ENCODE results near the gene TMEM125.

TMEM125 gene

GRCh38 chr1:43293896-43294760, 24.3 kb downstream of the TMEM125 start:
- DNase-seq (ENCODE audit: low spot score) = peak; percentile 70

DNA sequence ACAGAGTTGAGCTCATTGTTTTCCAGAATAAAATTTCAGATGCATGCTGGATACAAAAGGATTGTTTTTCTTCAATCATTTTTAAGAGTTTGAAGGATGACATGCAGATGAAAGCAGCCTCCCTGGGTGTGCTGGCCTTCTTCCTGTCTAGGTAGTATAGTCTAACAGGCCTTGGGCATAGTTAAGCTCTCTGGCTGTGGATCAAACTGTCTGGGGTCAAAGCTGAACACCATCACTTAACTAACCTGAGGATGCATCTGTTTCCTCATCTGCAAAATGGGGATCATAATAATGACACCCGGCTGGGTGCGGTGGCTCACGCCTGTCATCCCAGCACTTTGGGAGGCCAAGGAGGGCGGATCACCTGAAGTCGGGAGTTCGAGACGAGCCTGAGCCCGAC, 25.0 kb downstream of the TMEM125 start:
- DNase-seq (ENCODE audit: low spot score) = no peak

GRCh38 chr1:43296207-43296606, 26.4 kb downstream of the TMEM125 start:
- DNase-seq (ENCODE audit: low spot score) = no peak

- no peak for DNase-seq (ENCODE audit: low spot score)
Observed at GRCh38 chr1:43298055-43298454, 28.3 kb downstream of the TMEM125 start.

GRCh38 chr1:43299101-43299500, 29.3 kb downstream of the TMEM125 start:
- no peak for DNase-seq (ENCODE audit: low spot score)

DNA sequence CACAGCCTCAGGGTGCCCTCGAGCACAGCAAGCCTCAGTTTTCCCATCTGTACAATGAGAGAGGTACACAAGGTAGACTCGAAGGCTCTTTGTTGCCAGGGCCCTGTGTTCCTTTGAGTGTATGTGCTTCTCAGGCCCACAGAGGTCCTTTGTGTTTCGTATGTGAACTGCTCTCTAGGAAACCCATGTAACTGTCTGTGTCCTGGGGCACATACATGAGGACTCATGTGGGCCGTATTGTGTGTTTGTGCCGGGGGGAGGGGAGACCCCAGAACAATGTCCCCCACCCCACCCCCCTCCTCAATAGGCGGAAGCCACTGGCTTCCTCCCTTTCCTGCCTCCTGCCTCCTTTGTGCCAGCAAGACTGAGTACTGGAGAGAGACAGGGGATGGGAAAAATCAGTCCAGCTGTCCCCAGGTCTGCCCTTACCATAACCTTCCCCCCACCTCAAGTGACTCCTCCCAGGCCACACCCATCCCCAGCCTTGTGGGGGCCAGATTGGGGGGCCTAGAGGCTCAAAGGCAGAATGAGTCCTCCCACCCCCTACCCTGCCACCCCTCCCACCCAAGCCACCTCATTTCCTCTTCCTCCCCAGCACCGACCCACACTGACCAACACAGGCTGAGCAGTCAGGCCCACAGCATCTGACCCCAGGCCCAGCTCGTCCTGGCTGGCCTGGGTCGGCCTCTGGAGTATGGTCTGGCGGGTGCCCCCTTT, 30.8 kb downstream of the TMEM125 start, which contains the start of gene TIE1:
TIE1 (plus strand) TSS at position 605 of the 717 bp plus-strand sequence; CDS start at position 695, 90 bp downstream.
- DNase-seq (ENCODE audit: low spot score) = peak; percentile 86

DNA sequence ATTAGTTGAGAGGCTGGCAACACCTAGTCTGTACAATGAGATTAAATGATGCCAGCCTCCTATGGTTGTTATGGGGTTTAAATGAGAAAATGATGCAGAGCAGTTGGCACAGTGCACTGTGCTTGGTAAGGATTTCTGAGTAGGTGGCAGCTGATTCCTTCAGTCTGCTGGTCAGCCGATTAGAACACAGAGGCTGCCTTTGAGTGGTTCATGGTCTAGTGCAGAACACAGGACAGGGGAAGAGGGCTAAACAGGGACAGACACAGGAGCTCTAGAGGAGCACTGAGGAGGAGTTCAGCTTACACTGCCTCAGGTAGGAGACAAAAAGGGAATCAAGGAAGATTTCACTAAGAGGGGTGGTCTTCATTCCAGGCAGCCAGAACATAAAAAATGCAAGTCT, 32.4 kb downstream of the TMEM125 start:
- no peak for DNase-seq (ENCODE audit: low spot score)

- DNase-seq (ENCODE audit: low spot score) = no peak
Observed at GRCh38 chr1:43302721-43303470, 33.1 kb downstream of the TMEM125 start.

- DNase-seq (ENCODE audit: low spot score) = no peak
Observed at GRCh38 chr1:43303471-43304313, 33.9 kb downstream of the TMEM125 start.

DNA sequence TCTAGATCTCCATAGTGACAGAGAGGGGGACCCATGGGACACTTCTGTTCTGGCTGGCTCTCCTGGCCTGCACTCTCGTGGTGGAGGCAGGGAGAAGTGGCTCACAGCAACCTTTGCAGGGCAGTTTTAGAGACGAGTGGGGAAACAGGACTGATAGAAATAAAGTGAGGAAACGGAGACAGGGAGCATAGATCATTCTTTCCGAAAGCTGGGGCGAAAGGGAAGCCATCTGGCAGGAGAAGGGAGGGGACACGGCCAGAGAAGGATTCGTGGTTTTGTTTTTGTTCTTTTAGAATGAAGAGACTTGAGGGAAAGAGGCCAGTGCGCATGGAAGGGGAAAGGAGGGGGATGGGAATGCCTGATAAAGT, 34.5 kb downstream of the TMEM125 start:
- DNase-seq (ENCODE audit: low spot score) = no peak

- DNase-seq (ENCODE audit: low spot score) = no peak
Observed at GRCh38 chr1:43304771-43305300, 35.1 kb downstream of the TMEM125 start.

- DNase-seq (ENCODE audit: low spot score) = no peak
Observed at GRCh38 chr1:43305461-43305860, 35.7 kb downstream of the TMEM125 start.

- DNase-seq (ENCODE audit: low spot score) = no peak
Observed at GRCh38 chr1:43305926-43306687, 36.3 kb downstream of the TMEM125 start.

- DNase-seq (ENCODE audit: low spot score) = no peak
Observed at GRCh38 chr1:43306688-43307457, 37.1 kb downstream of the TMEM125 start.

DNA sequence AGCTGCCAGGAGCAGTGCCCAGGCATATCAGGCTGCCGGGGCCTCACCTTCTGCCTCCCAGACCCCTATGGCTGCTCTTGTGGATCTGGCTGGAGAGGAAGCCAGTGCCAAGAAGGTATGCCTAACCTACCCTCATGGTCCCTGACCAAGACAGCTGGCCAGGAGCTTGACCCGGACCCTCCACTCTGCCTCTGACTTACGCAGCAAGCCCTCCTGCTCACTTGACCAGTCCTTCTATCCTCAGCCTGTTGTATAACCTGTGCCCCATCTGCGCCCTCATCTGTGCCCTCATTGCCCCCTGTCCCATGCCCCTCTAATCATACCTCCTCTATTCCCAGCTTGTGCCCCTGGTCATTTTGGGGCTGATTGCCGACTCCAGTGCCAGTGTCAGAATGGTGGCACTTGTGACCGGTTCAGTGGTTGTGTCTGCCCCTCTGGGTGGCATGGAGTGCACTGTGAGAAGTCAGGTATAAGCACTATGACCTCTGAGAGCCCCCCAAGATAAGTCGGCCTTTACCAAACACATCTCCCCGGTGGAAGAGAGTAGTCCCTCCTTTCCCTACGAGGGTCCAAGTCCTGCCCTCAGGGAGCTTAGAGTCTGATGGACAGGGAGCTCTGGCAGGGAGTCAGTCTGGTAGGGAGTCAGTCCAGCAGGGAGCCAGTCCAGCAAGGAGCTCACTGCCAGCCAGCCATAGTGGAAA, 37.8 kb downstream of the TMEM125 start:
- no peak for DNase-seq (ENCODE audit: low spot score)

DNA sequence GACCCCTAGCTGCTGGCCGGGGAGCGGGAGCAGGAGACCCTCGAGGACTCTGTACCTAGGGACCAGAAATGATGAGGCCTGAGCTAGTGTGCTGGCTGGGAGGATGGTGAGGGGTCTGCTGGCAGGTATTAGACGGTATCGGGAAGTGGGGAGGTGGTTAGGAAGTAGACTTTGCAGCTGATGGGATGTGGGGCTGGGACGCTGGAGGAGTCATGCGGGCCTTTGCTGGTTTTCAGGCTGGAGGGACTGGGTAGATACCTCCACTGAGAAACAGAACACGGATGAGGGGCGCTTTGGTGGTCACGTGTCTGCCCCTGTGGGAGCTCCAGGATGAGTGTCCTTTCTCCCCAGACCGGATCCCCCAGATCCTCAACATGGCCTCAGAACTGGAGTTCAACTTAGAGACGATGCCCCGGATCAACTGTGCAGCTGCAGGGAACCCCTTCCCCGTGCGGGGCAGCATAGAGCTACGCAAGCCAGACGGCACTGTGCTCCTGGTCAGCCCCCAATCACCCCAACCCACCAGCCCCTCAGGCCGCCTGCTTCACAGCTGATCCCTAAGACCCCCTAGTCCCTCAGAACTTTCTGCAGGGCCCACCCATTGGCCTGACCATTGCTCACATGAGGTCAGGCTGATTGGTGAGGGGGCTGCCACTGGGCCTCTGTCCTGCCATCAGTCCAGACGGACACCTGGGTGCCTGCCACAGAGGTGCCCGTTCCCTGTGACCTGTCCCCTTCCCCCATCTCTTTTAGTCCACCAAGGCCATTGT, 39.0 kb downstream of the TMEM125 start:
- DNase-seq (ENCODE audit: low spot score) = no peak

DNA sequence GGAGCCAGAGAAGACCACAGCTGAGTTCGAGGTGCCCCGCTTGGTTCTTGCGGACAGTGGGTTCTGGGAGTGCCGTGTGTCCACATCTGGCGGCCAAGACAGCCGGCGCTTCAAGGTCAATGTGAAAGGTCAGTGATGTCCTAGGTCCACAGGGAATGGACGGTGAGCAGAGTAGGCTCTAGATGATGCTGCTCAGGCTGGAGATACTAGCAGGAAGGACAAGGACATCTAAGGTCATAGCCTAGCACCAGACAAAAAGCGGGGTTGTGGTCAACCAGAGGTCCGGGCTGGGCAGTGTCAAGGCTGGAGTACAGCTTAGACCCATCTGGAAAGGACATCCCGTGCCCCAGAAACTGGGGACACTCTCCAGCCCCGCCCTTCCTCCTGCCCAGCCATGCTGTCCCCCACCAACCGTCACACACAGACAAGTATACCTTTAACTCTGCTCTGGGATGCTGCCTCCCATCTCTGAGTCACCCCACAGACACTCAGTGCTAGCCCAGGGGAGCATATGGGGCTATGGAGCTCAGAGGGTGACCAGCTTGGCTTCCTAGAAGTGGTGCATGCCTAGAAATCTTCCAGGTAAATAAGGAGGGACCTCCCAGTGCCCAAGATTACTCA, 39.7 kb downstream of the TMEM125 start:
- DNase-seq (ENCODE audit: low spot score) = no peak

- no peak for DNase-seq (ENCODE audit: low spot score)
Observed at GRCh38 chr1:43311521-43311920, 41.7 kb downstream of the TMEM125 start.

Measured in kidney capillary endothelial cell (primary cell).